Measurements from ENCODE around the gene VPS11. TPM values are rescaled to one million over a fixed set of nuclear protein-coding genes. Genes with fewer than 3 reads are reported as not detected.

VPS11 gene
- total RNA-seq, 1 experiment from 2014 or later = 18.6 TPM

GRCh38 chr11:119107538-119108145, 40.0 kb downstream of the VPS11 start:
- H3K79me1 ChIP-seq (ENCODE audit: insufficient read depth, low read depth, low read length, poor library complexity, severe bottlenecking) = no peaks in the 10 kb centered on the region
- H2BK12ac ChIP-seq (ENCODE audit: insufficient read length, low read depth, low read length) = no peak overlapping the region
- no peak overlapping the region for H3K27ac ChIP-seq (ENCODE audit: insufficient read length, low read depth, low read length)
- no peak overlapping the region for H3K4ac ChIP-seq (ENCODE audit: low read depth, low read length)
- Mint-ChIP-seq H3K4me3 (peak overlapping the region; percentile 75 to 88), H3K36me3 (ENCODE audit: insufficient read depth in 1 of 3, low read depth in 3 of 3) (no peaks in the 10 kb centered on the region), H3K27me3 (ENCODE audit: low read depth) (peaks cover 16% of the 10 kb centered on the region), H3K27ac (no peak overlapping the region; a peak in 1 of 7 replicates), H3K4me1 (peaks cover 26 to 29% of the 10 kb centered on the region in 2 experiments), H3K9me3 (no peaks in the 10 kb centered on the region; a peak in 1 of 5 replicates)
- H2BK15ac ChIP-seq (ENCODE audit: low read depth, low read length) = no peak overlapping the region
- no peaks in the 10 kb centered on the region for H4K20me1 ChIP-seq (ENCODE audit: control insufficient read depth, insufficient read depth, insufficient read length)
- H3K23me2 ChIP-seq (ENCODE audit: insufficient read length, low read depth, low read length, poor library complexity, severe bottlenecking) = peaks cover 10% of the 10 kb centered on the region
- no peak overlapping the region for H4K5ac ChIP-seq (ENCODE audit: insufficient read length, low read depth, low read length)
- no peak overlapping the region for H2BK5ac ChIP-seq (ENCODE audit: insufficient read length, low read length)
- no peak for TF ChIP-seq CTCF (conservative IDR thresholded peaks at IDR 0.05)
- H3K23ac ChIP-seq (ENCODE audit: insufficient read length, low read depth, low read length) = no peak overlapping the region
- H4K91ac ChIP-seq (ENCODE audit: insufficient read length, low read depth, low read length) = no peak overlapping the region
- H2BK120ac ChIP-seq (ENCODE audit: low read depth, low read length, poor library complexity, severe bottlenecking) = no peak overlapping the region
- H3K18ac ChIP-seq (ENCODE audit: insufficient read length, low read depth, low read length) = no peak overlapping the region
- H3K4me2 ChIP-seq (ENCODE audit: insufficient read depth, insufficient read length, low read length) = peak overlapping the region; percentile 47
- H3K27me3 ChIP-seq (ENCODE audit: insufficient read depth, low read length) = peaks cover 5% of the 10 kb centered on the region; the same call in 1 of the 2 replicates
- no peak overlapping the region for H3K9ac ChIP-seq (ENCODE audit: extremely low read depth, insufficient read length, low read length)
- no peaks in the 10 kb centered on the region for H3K9me3 ChIP-seq (ENCODE audit: control insufficient read depth, low read depth, low read length)
- no peak for DNase-seq
- no peak overlapping the region for H4K8ac ChIP-seq (replicated peaks; ENCODE audit: insufficient read length, low read depth, low read length)
- peaks cover 8% of the 10 kb centered on the region; the same call in 1 of the 2 replicates for H3K4me1 ChIP-seq (ENCODE audit: insufficient read depth, low read length)
- no peak overlapping the region for H2BK20ac ChIP-seq (ENCODE audit: low read depth, low read length, poor library complexity, severe bottlenecking)
- H3K56ac ChIP-seq (ENCODE audit: insufficient read length, low read depth, low read length) = no peak overlapping the region
- no peak overlapping the region for H2AK5ac ChIP-seq (ENCODE audit: insufficient read length, low read length)
- H3K79me2 ChIP-seq (ENCODE audit: insufficient read depth, low read length) = no peaks in the 10 kb centered on the region
- WGBS (ENCODE audit: extremely low coverage, insufficient read length, low lambda C conversion rate) = no CpG with 5 or more reads among the region's 65 CpGs
- no peak overlapping the region for H2AFZ ChIP-seq (ENCODE audit: low read length)
- no peak overlapping the region for H3K14ac ChIP-seq (ENCODE audit: insufficient read depth, low read length)
- H3T11ph ChIP-seq (ENCODE audit: low read length) = no peak overlapping the region

All from H9 (cell line).